GM12878 (cell line): ENCODE data around the gene CLNK. TPM values are rescaled to one million over a fixed set of nuclear protein-coding genes. Genes with fewer than 3 reads are reported as not detected.

ENCODE experiments used
- BHLHE40 ChIP-seq, 2 experiments: fragments of 450-650 bp in 1 of 2; IDR thresholded peaks; 2 replicates each; pipeline ENCODE4 v1.6.1; 2011 to 2017; ENCODE audit warnings: low read depth in 2 of 2, borderline replicate concordance in 1 of 2, improper control_type of control experiment in 1 of 2, low read length in 1 of 2, mild to moderate bottlenecking in 1 of 2
- CBX3 ChIP-seq: fragments of 200-600 bp; sonication (generic); IDR thresholded peaks from 2 replicates; pipeline ENCODE4 v1.6.1; 2016; ENCODE audit warnings: low read depth, borderline replicate concordance
- CBX5 ChIP-seq: sonication (generic); IDR thresholded peaks from 2 replicates; pipeline ENCODE4 v1.6.1; 2016; ENCODE audit warnings: low read depth, moderate library complexity, mild to moderate bottlenecking, inconsistent platforms
- CREM ChIP-seq: IDR thresholded peaks from 2 replicates; pipeline ENCODE4 v1.6.1; 2014; ENCODE audit warnings: antibody characterized with exemption, low read depth
- E2F4 ChIP-seq: IDR thresholded peaks from 2 replicates; pipeline ENCODE4 v1.6.1; 2012; ENCODE audit warnings: low read depth, low read length, improper control_type of control experiment
- MEF2B ChIP-seq: fragments of 450-650 bp; IDR thresholded peaks from 2 replicates; pipeline ENCODE4 v1.6.1; 2018; ENCODE audit warnings: mild to moderate bottlenecking, moderate library complexity; ENCODE audit not compliant: partially characterized antibody, poor library complexity, severe bottlenecking
- SMARCA5 ChIP-seq: fragments of 450-650 bp; IDR thresholded peaks from 2 replicates; pipeline ENCODE4 v1.6.1; 2017; ENCODE audit warnings: mild to moderate bottlenecking
- TCF3 ChIP-seq: IDR thresholded peaks from 2 replicates; pipeline ENCODE4 v1.6.1; 2012; ENCODE audit warnings: low read depth, mild to moderate bottlenecking, low read length, borderline replicate concordance; ENCODE audit not compliant: insufficient read depth
- ZBTB40 ChIP-seq: fragments of 450-650 bp; IDR thresholded peaks from 2 replicates; pipeline ENCODE4 v1.6.1; 2016; ENCODE audit warnings: mild to moderate bottlenecking, moderate library complexity, borderline replicate concordance
- polyA plus RNA-seq, 11 experiments: library from polyadenylated mRNA; depleted of rRNA in 4 of 11; unstranded in 6 of 11; stranded (reverse) in 5 of 11; fragments of >200 nt; fragmentation: Nextera tagmentation in 4 of 11; fragmentation: Illumina TruSeq in 1 of 11; extraction: Ambion mirVana in 4 of 11; extraction: Trizol in 1 of 11; gene quantifications; 1 replicate in 1 of 11; 2 replicates in 10 of 11; pipeline versions ENCODE4 v1.2.1 to v1.2.3, GENCODE V29; 2011 to 2016; ENCODE audit warnings: inconsistent platforms in 2 of 11, missing spikeins in 2 of 11, low read depth in 1 of 11
- total RNA-seq, 4 experiments: library from RNA; depleted of rRNA in 3 of 4; stranded (reverse); fragments of >200 nt in 3 of 4; fragmentation: Illumina TruSeq in 1 of 4; extraction: Trizol in 1 of 4; gene quantifications; 2 replicates each; pipeline versions ENCODE4 v1.2.1 to v1.2.3, GENCODE V29; 2013 to 2021

CLNK gene
- total and polyA plus RNA-seq, 10 of the 15 experiments (the other 5 are each of a cell fraction or from before 2014, with no cell fraction given): 2.1 to 14.3 (median 2.7) TPM

- no peak for TF ChIP-seq CBX3
- no peak for TF ChIP-seq ZBTB40
- no peak for TF ChIP-seq E2F4
- TF ChIP-seq CREM: peak; percentile 19; the same call in 1 of the 2 replicates
- peak; percentile 16 for TF ChIP-seq MEF2B
- no peak for TF ChIP-seq TCF3
- no peak for TF ChIP-seq SMARCA5
- TF ChIP-seq BHLHE40 (IDR thresholded peaks at IDR 0.05; ENCODE audit: borderline replicate concordance in 1 of 2, low read depth in 2 of 2, low read length in 1 of 2): peak in 1 of 2 experiments; percentile 38; a peak in 2 of 4 replicates
- TF ChIP-seq CBX5: no peak
Observed at GRCh38 chr4:10729366-10729765, 44.8 kb upstream of the CLNK start (continued).
